ENCODE measurements around the gene GAA.

Gene GAA

DNA sequence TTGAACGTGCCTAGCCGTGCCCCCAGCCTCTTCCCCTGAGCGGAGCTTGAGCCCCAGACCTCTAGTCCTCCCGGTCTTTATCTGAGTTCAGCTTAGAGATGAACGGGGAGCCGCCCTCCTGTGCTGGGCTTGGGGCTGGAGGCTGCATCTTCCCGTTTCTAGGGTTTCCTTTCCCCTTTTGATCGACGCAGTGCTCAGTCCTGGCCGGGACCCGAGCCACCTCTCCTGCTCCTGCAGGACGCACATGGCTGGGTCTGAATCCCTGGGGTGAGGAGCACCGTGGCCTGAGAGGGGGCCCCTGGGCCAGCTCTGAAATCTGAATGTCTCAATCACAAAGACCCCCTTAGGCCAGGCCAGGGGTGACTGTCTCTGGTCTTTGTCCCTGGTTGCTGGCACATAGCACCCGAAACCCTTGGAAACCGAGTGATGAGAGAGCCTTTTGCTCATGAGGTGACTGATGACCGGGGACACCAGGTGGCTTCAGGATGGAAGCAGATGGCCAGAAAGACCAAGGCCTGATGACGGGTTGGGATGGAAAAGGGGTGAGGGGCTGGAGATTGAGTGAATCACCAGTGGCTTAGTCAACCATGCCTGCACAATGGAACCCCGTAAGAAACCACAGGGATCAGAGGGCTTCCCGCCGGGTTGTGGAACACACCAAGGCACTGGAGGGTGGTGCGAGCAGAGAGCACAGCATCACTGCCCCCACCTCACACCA, 724 bp downstream of the GAA start:
- no peak for DNase-seq (ENCODE audit: low read depth, low spot score)
- peak overlapping the region; percentile 43 for H3K27ac ChIP-seq

DNA sequence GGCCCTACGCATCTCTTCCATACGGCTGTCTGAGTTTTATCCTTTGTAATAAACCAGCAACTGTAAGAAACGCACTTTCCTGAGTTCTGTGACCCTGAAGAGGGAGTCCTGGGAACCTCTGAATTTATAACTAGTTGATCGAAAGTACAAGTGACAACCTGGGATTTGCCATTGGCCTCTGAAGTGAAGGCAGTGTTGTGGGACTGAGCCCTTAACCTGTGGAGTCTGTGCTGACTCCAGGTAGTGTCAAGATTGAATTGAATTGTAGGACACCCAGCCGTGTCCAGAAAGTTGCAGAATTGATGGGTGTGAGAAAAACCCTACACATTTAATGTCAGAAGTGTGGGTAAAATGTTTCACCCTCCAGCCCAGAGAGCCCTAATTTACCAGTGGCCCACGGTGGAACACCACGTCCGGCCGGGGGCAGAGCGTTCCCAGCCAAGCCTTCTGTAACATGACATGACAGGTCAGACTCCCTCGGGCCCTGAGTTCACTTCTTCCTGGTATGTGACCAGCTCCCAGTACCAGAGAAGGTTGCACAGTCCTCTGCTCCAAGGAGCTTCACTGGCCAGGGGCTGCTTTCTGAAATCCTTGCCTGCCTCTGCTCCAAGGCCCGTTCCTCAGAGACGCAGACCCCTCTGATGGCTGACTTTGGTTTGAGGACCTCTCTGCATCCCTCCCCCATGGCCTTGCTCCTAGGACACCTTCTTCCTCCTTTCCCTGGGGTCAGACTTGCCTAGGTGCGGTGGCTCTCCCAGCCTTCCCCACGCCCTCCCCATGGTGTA, 1.5 kb downstream of the GAA start:
- DNase-seq (ENCODE audit: low read depth, low spot score) = no peak
- peak overlapping the region; percentile 43 for H3K27ac ChIP-seq

DNA sequence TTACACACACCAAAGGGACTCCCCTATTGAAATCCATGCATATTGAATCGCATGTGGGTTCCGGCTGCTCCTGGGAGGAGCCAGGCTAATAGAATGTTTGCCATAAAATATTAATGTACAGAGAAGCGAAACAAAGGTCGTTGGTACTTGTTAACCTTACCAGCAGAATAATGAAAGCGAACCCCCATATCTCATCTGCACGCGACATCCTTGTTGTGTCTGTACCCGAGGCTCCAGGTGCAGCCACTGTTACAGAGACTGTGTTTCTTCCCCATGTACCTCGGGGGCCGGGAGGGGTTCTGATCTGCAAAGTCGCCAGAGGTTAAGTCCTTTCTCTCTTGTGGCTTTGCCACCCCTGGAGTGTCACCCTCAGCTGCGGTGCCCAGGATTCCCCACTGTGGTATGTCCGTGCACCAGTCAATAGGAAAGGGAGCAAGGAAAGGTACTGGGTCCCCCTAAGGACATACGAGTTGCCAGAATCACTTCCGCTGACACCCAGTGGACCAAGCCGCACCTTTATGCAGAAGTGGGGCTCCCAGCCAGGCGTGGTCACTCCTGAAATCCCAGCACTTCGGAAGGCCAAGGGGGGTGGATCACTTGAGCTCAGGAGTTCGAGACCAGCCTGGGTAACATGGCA, 2.2 kb downstream of the GAA start:
- no peak overlapping the region for H3K27ac ChIP-seq
- no peak for DNase-seq (ENCODE audit: low read depth, low spot score)

DNA sequence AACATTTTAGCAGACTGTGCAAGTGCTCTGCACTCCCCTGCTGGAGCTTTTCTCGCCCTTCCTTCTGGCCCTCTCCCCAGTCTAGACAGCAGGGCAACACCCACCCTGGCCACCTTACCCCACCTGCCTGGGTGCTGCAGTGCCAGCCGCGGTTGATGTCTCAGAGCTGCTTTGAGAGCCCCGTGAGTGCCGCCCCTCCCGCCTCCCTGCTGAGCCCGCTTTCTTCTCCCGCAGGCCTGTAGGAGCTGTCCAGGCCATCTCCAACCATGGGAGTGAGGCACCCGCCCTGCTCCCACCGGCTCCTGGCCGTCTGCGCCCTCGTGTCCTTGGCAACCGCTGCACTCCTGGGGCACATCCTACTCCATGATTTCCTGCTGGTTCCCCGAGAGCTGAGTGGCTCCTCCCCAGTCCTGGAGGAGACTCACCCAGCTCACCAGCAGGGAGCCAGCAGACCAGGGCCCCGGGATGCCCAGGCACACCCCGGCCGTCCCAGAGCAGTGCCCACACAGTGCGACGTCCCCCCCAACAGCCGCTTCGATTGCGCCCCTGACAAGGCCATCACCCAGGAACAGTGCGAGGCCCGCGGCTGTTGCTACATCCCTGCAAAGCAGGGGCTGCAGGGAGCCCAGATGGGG, 3.1 kb downstream of the GAA start:
- H3K27ac ChIP-seq = no peak overlapping the region
- DNase-seq (ENCODE audit: low read depth, low spot score) = no peak

DNA sequence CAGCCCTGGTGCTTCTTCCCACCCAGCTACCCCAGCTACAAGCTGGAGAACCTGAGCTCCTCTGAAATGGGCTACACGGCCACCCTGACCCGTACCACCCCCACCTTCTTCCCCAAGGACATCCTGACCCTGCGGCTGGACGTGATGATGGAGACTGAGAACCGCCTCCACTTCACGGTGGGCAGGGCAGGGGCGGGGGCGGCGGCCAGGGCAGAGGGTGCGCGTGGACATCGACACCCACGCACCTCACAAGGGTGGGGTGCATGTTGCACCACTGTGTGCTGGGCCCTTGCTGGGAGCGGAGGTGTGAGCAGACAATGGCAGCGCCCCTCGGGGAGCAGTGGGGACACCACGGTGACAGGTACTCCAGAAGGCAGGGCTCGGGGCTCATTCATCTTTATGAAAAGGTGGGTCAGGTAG, 3.6 kb downstream of the GAA start:
- DNase-seq (ENCODE audit: low read depth, low spot score) = no peak
- H3K27ac ChIP-seq = no peak overlapping the region

DNA sequence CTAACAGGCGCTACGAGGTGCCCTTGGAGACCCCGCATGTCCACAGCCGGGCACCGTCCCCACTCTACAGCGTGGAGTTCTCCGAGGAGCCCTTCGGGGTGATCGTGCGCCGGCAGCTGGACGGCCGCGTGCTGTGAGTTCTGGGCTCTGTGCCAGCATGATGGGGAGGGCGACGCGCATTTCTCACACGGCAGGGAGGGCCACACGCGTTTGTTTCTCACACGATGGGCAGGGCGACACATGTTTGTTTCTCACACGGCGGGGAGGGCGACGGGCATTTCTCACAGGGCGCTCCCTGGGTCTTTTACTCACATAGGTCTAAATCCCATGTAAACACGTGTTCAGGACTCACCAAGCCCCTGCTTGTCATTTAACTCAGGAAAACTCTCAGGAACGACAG, 4.4 kb downstream of the GAA start:
- no peak for DNase-seq (ENCODE audit: low read depth, low spot score)
- H3K27ac ChIP-seq = no peak overlapping the region

DNA sequence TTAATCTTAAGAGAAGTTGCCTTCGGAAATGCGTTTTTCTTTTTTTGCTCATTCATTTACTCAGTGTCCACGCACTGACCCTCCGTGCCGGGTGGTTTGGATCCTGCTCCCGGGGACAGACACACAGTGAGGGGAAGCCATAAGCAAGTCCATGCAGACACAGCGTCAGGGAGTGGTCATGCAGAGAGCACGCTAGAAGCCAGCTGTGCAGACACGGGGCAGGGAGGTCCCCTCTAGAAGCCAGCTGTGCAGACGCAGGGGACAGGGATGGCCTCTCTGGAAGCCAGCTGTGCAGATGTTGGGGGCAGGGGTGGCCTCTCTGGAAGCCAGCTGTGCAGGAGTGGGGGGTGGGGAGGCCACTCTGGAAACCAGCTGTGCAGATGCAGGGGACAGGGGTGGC, 4.8 kb downstream of the GAA start:
- H3K27ac ChIP-seq = no peak overlapping the region
- DNase-seq (ENCODE audit: low read depth, low spot score) = no peak

DNA sequence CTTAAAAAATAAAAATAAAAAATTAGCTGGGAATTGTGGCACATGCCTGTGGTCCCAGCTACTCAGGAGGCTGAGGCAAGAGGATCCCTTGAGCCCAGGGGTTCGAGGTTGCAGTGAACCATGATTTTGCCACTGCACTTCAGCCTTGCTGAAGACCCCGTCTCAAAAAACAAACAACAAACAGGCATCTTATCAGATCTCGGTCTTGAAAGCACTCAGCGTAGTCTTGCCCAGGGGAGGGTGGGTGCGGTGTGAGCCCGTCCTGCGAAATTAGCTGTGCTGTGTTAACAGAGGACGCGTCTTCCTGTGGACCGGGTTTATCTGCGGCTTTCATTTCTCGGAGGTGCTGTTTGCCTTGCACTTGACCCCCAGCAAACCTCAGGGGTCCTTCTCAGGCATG, 5.4 kb downstream of the GAA start:
- no peak overlapping the region for H3K27ac ChIP-seq
- DNase-seq (ENCODE audit: low read depth, low spot score) = no peak

DNA sequence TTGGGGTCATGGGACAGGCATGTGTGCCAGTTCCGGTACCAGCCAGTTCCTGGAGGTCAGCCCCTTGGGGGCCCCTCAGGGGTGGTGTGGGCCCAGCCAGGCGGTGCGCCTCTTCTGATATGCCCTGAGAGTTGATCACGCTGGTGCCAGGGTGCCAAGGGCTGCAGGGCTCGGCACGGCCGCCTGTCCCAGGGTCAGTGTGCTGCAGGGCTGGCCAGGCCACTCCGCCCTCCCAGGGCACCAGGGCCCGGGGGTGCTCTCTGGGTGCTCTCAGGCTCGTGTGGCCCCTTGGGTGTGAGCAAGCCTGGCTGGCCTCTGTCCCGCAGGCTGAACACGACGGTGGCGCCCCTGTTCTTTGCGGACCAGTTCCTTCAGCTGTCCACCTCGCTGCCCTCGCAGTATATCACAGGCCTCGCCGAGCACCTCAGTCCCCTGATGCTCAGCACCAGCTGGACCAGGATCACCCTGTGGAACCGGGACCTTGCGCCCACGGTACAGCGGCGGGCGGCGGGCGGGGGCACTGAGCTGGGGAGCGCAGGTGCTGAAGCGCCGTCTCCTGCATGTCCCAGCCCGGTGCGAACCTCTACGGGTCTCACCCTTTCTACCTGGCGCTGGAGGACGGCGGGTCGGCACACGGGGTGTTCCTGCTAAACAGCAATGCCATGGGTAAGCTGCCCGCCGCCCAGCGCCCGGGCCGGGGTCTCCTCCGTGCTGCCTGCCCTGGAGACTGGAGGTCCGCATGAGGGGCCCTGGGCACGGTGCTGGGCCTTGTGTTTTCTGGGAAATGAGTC, 6.0 kb downstream of the GAA start:
- no peak overlapping the region for H3K27ac ChIP-seq
- no peak for DNase-seq (ENCODE audit: low read depth, low spot score)

DNA sequence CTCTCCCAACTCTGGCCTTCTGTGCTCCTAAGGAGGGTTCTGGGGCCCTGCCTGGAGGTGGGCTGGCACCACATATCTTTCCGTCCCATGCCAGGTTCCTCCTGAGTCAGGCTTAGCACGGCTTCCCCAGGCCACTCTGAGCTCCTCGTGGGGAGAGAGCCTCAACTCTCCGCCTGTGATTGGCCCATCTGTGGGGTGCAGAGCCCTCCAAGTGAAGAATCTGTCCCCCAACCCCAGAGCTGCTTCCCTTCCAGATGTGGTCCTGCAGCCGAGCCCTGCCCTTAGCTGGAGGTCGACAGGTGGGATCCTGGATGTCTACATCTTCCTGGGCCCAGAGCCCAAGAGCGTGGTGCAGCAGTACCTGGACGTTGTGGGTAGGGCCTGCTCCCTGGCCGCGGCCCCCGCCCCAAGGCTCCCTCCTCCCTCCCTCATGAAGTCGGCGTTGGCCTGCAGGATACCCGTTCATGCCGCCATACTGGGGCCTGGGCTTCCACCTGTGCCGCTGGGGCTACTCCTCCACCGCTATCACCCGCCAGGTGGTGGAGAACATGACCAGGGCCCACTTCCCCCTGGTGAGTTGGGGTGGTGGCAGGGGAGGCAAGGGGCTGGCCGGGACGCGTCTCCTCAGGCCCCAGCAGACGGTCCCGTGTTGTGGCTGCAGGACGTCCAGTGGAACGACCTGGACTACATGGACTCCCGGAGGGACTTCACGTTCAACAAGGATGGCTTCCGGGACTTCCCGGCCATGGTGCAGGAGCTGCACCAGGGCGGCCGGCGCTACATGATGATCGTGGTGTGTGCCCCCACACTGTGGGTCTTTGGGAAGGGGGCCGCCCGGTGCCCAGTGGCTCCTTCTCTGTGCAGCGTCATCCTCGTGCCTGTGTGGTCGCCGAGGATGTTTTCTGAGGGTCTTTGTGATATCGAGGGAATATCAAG, 6.9 kb downstream of the GAA start:
- DNase-seq (ENCODE audit: low read depth, low spot score) = no peak
- H3K27ac ChIP-seq = no peak overlapping the region

DNA sequence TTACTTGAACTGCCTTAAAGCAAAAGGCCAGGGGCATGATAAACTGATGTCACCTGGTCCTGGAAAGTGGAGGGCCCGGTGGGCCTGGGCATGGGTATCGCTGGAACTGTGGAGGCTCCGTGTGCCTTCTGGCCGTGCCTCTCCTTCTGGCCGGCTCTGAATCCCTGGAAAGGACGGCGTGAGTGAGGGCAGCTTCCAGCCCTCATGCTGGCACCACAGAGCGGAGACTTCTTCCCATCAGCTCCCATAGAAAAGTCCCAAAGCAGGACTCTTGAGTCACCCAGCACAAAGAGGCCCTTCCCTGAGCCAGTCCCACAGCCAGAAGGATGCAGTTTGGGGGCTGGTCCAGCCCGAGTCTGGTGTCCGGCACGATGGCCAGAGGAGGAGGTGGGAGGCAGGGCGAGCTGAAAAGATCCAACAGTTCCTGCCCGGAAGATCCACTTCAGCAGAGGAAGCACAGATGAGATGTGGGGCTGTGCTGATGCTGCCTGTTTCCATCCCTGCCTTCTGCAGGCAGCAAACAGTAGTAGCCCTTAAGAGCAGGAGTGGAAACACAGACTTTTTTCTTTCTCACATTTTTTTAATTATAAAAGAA, 7.8 kb downstream of the GAA start:
- no peak for DNase-seq (ENCODE audit: low read depth, low spot score)

DNA sequence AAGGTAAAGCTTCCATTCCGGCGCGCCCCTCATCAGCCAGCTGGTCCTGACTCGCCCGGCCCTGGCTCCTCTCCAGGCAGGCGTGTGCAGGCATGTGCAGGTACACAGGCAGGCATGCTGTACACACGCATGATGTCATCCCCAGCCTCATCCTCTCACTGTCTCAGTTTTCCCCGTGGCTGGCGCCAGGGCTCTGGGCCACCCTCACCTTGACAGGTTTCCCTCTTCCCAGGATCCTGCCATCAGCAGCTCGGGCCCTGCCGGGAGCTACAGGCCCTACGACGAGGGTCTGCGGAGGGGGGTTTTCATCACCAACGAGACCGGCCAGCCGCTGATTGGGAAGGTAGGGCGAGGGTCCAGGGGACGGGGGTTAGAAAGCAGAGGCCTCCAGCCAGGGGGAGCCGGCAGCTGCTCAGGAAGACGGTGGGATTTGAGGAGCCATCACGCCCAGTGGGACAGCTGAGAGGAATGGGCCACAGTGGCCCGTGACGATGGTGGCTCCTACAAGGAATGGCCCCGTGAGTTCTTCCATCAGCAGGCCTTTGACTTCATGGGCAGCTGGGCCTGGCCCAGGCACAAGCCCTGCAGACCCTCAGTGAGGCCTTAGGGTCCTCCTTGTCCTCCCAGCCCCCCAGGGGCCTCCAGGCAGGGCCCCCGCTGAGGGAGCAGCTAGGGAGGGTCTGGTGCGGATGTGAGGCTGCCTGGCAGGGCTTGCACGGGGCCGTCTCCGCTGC, 8.5 kb downstream of the GAA start:
- peak; percentile 72 for DNase-seq (ENCODE audit: low read depth, low spot score)
- H3K27ac ChIP-seq = no peak overlapping the region

More for the DNA sequence above, 7.8 kb downstream of the GAA start:
- H3K27ac ChIP-seq = no peak overlapping the region

DNA sequence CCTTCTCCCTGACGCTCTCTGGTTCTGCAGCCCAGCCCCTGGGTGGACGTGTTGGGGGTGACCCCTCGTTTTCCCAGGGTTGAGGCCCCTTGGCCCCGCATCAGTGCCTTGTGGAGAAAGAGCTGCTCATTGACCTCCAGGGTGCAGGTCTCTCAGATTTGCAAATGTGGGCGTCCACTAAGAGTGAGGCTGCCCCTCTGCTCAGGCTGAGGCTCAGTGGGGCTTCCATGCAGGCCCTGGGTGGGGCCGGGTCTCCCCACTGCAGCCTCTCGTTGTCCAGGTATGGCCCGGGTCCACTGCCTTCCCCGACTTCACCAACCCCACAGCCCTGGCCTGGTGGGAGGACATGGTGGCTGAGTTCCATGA, 9.0 kb downstream of the GAA start:
- DNase-seq (ENCODE audit: low read depth, low spot score) = no peak
- H3K27ac ChIP-seq = no peak overlapping the region

DNA sequence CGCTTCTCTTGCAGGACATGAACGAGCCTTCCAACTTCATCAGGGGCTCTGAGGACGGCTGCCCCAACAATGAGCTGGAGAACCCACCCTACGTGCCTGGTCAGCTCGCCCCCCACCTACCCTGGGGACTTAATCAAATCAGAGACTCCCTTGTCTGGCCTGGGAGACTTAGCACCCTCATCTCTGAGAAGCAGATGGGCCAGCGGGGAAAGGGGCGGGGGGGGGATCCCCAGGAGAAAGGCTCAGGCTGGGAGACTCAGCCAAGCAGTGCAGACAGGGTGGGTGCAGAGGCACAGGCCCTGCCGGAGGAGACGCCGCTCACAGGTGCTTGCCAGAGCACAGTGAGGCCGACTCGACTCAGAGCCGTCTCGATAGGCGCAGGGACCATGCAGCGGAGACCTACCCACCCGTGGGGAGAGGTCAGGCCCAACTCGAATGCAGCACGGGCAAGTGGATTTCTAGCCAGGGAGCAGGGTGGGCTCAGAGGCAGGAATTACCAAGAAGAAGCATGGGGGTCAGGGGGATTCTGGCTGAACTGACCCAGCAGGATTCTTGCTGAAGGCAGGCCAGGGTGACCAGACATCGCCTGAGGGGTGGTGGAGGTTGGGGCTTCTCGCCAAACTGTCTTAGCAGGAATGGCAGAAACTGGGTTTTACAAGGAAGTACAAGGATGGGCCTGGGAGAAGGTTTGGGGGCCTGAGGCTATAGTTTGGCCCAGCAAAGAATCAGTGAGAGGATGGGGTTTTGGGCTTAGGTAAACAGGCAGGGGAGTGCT, 9.7 kb downstream of the GAA start:
- H3K27ac ChIP-seq = no peak overlapping the region
- DNase-seq (ENCODE audit: low read depth, low spot score) = no peak

DNA sequence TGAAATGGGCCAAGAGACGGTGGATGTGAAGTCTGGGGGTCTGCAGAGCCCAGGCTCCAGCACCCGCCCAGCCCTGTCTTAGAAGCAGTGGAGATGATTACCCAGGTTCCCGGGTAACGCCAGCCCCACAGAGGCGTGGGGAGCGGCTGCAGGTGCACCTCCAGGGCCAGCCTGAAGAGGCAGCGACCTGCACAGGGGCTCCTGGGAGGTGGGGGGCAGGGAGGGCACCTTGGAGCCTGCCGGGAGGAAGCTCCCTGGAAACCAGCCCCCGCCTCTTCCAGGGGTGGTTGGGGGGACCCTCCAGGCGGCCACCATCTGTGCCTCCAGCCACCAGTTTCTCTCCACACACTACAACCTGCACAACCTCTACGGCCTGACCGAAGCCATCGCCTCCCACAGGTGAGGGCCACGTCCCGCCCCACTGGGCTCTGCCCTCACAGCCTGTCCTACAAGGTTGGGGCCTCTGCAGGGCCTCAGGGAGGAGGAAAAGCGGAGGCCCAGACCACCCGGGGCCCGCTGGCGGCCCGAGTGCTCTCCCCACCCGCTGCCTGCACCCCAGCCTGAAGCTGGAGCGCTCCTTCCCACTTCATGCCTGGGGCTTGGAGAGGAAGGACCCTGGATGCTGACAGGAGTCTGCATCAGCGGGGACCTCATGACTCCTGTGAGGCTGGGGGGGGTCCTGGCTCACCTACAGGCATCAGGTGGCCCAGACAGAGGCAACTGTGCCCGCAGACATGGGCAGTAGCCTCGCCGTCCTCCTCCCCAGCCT, 10.5 kb downstream of the GAA start:
- no peak overlapping the region for H3K27ac ChIP-seq
- no peak for DNase-seq (ENCODE audit: low read depth, low spot score)

DNA sequence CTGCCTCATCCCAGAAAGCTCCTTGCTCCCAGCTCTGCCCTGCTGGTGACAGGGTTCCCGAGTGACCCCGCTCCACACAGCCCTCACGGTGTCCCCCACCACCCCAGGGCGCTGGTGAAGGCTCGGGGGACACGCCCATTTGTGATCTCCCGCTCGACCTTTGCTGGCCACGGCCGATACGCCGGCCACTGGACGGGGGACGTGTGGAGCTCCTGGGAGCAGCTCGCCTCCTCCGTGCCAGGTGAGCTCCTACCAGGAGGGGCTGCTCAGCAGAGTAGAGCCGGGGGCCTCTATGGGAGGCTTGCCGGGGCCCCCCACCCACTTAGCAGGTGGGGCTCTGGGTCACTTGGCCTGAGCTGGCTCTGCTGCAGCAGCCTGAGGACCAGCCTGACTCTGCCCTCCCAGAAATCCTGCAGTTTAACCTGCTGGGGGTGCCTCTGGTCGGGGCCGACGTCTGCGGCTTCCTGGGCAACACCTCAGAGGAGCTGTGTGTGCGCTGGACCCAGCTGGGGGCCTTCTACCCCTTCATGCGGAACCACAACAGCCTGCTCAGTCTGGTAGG, 11.2 kb downstream of the GAA start:
- DNase-seq (ENCODE audit: low read depth, low spot score) = no peak
- H3K27ac ChIP-seq = no peak overlapping the region
